Lower leg skin (tissue), 3 donors: ENCODE results near the gene DPY19L3.

Experiments
- POLR2A ChIP-seq, 2 donors: fragments of 450-650 bp; IDR thresholded peaks; one replicate each; pipeline ENCODE4 v1.6.1; 2016 to 2017; ENCODE audit warnings: antibody characterized with exemption in 2 of 2, mild to moderate bottlenecking in 1 of 2, moderate library complexity in 1 of 2
- TF ChIP-seq, protein P1 (sequence below), 3 donors: fragments of 450-650 bp; IDR thresholded peaks; one replicate each; pipeline ENCODE4 v1.5.1; 2016; ENCODE audit warnings: antibody characterized with exemption in 3 of 3, mild to moderate bottlenecking in 3 of 3, moderate library complexity in 2 of 3

DNA sequence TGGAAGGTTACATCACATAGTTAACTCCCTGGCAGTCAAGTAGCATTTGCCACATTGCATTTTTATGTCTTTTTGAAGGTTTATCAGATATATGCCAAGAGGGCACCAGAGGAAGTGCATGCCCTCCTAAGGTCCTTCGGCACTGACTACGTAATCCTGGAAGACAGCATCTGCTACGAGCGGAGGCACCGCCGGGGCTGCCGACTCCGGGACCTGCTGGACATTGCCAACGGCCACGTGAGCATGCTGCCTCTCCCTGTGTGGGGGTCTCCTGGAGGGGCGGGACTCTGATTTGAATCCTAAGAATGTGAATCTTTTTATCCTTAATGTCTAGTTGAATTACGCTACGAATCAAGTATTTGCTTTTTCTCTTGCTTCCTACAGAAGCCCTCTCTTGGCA is 74.8 kb downstream of the DPY19L3 start:
- TF ChIP-seq, protein P1, sequence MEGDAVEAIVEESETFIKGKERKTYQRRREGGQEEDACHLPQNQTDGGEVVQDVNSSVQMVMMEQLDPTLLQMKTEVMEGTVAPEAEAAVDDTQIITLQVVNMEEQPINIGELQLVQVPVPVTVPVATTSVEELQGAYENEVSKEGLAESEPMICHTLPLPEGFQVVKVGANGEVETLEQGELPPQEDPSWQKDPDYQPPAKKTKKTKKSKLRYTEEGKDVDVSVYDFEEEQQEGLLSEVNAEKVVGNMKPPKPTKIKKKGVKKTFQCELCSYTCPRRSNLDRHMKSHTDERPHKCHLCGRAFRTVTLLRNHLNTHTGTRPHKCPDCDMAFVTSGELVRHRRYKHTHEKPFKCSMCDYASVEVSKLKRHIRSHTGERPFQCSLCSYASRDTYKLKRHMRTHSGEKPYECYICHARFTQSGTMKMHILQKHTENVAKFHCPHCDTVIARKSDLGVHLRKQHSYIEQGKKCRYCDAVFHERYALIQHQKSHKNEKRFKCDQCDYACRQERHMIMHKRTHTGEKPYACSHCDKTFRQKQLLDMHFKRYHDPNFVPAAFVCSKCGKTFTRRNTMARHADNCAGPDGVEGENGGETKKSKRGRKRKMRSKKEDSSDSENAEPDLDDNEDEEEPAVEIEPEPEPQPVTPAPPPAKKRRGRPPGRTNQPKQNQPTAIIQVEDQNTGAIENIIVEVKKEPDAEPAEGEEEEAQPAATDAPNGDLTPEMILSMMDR (IDR thresholded peaks at IDR 0.05) = no peak
- TF ChIP-seq POLR2A (IDR thresholded peaks at IDR 0.05) = no peak
